Peyer's patch (tissue), 4 donors: ENCODE results near the gene EIF3J. TPM values are rescaled to one million over a fixed set of nuclear protein-coding genes. Genes with fewer than 3 reads are reported as not detected.
"Not testable (repeated sequence)": the region's sequence is repeated elsewhere in the genome, so short reads cannot be mapped to it uniquely, and the experiment has no call there.

Experiments
- DNase-seq, 3 donors: peaks; one replicate each; pipeline ENCODE4 v3.0.0-alpha.2; 2017 to 2019
- H3K27ac ChIP-seq, 4 donors: fragments of 200-600 bp; sonication (generic); one replicate each; pipeline ENCODE4 v1.5.1; 2016 to 2019
- H3K27me3 ChIP-seq, 2 donors: fragments of 200-600 bp; sonication (generic); one replicate each; pipeline ENCODE4 v1.5.1; 2019
- H3K36me3 ChIP-seq, 3 donors: fragments of 200-600 bp; sonication (generic); one replicate each; pipeline ENCODE4 v1.5.1; 2016 to 2019
- H3K4me1 ChIP-seq, 4 donors: fragments of 200-600 bp; sonication (generic); one replicate each; pipeline ENCODE4 v1.5.1; 2016 to 2019
- H3K4me3 ChIP-seq, 4 donors: fragments of 200-600 bp; sonication (generic); 1 replicate in 3 of 4; 2 replicates in 1 of 4; pipeline ENCODE4 v1.5.1; 2016 to 2019; ENCODE audit warnings: mild to moderate bottlenecking in 1 of 4
- H3K9me3 ChIP-seq, 4 donors: fragments of 200-600 bp; sonication (generic); one replicate each; pipeline ENCODE4 v1.5.1; 2016 to 2019; ENCODE audit warnings: mild to moderate bottlenecking in 1 of 4
- CTCF ChIP-seq, 6 experiments: fragments of 450-650 bp in 4 of 6; fragments of 200-600 bp in 2 of 6; sonication (generic) in 1 of 6; IDR thresholded peaks; one replicate each; pipeline ENCODE4 v1.5.1; 2017 to 2019; ENCODE audit warnings: antibody characterized with exemption in 6 of 6, mild to moderate bottlenecking in 3 of 6, moderate library complexity in 1 of 6
- POLR2A ChIP-seq, 2 donors: fragments of 450-650 bp; IDR thresholded peaks; one replicate each; pipeline ENCODE4 v1.5.1; 2017; ENCODE audit warnings: antibody characterized with exemption in 2 of 2, mild to moderate bottlenecking in 2 of 2, moderate library complexity in 2 of 2
- total RNA-seq, 4 donors: library from RNA; depleted of rRNA; stranded (reverse); fragments of >200 nt; gene quantifications; one replicate each; pipeline ENCODE4 v1.1.0, GENCODE V29; 2016

The EIF3J gene
- total RNA-seq, 4 donors from 2014 or later: 28.0 to 88.3 (median 48.3) TPM

GRCh38 chr15:44542596-44542995, 5.6 kb downstream of the EIF3J start:
- no peak for DNase-seq
- H3K36me3 ChIP-seq: peaks cover 0 to 10% (median 0%) of the 10 kb centered on the region in 3 donors
- H3K4me3 ChIP-seq: no peak overlapping the region
- no peaks in the 10 kb centered on the region for H3K9me3 ChIP-seq
- no peaks in the 10 kb centered on the region for H3K27me3 ChIP-seq
- peaks cover 0 to 33% (median 6%) of the 10 kb centered on the region in 4 donors for H3K4me1 ChIP-seq
- TF ChIP-seq CTCF (IDR thresholded peaks at IDR 0.05) (no peak), POLR2A (IDR thresholded peaks at IDR 0.05) (no peak)
- H3K27ac ChIP-seq: no peak overlapping the region

- not testable (repeated sequence) for H3K27ac ChIP-seq, H3K36me3 ChIP-seq, H3K4me3 ChIP-seq, H3K27me3 ChIP-seq, H3K9me3 ChIP-seq, DNase-seq
- H3K4me1 ChIP-seq: peaks cover 0 to 18% (median 3%) of the 10 kb centered on the region in 4 donors
These were observed 7.8 kb downstream of the EIF3J start for GRCh38 chr15:44544745-44545144.

- TF ChIP-seq POLR2A (IDR thresholded peaks at IDR 0.05) (no peak), CTCF (IDR thresholded peaks at IDR 0.05) (peak in 3 of 6 experiments; percentile 4 to 12 (median 6))
- Histone ChIP-seq H3K27me3 (no peaks in the 10 kb centered on the region), H3K9me3 (no peaks in the 10 kb centered on the region), H3K4me1 (peaks cover 0 to 12% (median 3%) of the 10 kb centered on the region in 4 donors), H3K36me3 (peaks cover 0 to 6% (median 0%) of the 10 kb centered on the region in 3 donors), H3K4me3 (no peak overlapping the region), H3K27ac (no peak overlapping the region)
- no peak for DNase-seq
These were observed 9.2 kb downstream of the EIF3J start for GRCh38 chr15:44545913-44546802.

GRCh38 chr15:44549152-44549551, 12.2 kb downstream of the EIF3J start:
- H3K36me3 ChIP-seq: peaks cover 0 to 32% (median 0%) of the 10 kb centered on the region in 3 donors
- DNase-seq, H3K27me3 ChIP-seq: not testable (repeated sequence)

GRCh38 chr15:44550256-44550655, 13.3 kb downstream of the EIF3J start:
- TF ChIP-seq CTCF (IDR thresholded peaks at IDR 0.05) (peak; percentile 4 to 45 (median 34)), POLR2A (IDR thresholded peaks at IDR 0.05) (no peak)
- no peaks in the 10 kb centered on the region for H3K9me3 ChIP-seq
- H3K4me1 ChIP-seq: peaks cover 0 to 6% (median 2%) of the 10 kb centered on the region in 4 donors
- no peaks in the 10 kb centered on the region for H3K27me3 ChIP-seq
- H3K4me3 ChIP-seq: no peak overlapping the region
- peaks cover 0 to 43% (median 0%) of the 10 kb centered on the region in 3 donors for H3K36me3 ChIP-seq
- H3K27ac ChIP-seq: no peak overlapping the region
- DNase-seq: no peak

More at GRCh38 chr15:44549152-44549551, 12.2 kb downstream of the EIF3J start:
- not testable (repeated sequence) for H3K27ac ChIP-seq, H3K4me1 ChIP-seq, H3K9me3 ChIP-seq, H3K4me3 ChIP-seq

- H3K36me3 ChIP-seq: peaks cover 0 to 48% (median 0%) of the 10 kb centered on the region in 3 donors
- no peaks in the 10 kb centered on the region for H3K27me3 ChIP-seq
- peaks cover 0 to 6% (median 2%) of the 10 kb centered on the region in 4 donors for H3K4me1 ChIP-seq
- no peaks in the 10 kb centered on the region for H3K9me3 ChIP-seq
- H3K4me3 ChIP-seq: no peak overlapping the region
- TF ChIP-seq POLR2A (IDR thresholded peaks at IDR 0.05) (no peak), CTCF (IDR thresholded peaks at IDR 0.05) (no peak)
- DNase-seq: peak in 1 of 3 donors; percentile 33
- H3K27ac ChIP-seq: no peak overlapping the region
These were observed 13.8 kb downstream of the EIF3J start for GRCh38 chr15:44550734-44551133.
